ENCODE data around the gene AP2B1. TPM values are rescaled to one million over a fixed set of nuclear protein-coding genes. Genes with fewer than 3 reads are reported as not detected.

Gene AP2B1
- total RNA-seq, 1 donor from 2014 or later: 187 TPM

DNA sequence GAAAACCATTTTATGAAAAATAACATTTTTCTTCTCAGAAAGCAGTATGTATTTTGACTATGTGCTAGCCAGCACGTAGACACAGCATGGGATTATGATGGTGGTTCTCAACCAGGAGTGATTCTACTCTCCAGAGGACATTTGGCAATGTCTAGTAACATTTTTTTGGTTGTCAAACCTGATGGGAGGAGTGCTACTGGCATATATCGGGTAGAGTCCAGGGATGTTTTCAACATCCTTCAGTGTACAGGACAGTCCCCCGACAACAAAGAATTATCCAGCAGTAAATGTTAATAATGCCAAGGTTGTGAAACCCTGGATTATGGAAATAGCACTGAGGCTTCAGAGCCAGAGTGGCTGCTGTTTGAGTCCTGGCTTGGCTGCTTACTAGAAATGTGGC is 27.7 kb downstream of the AP2B1 start:
- peaks cover 4% of the 10 kb centered on the region for H3K4me1 Mint-ChIP-seq (ENCODE audit: low read depth)
- DNase-seq (ENCODE audit: low spot score): no peak
- no peak overlapping the region for H3K4me3 Mint-ChIP-seq (ENCODE audit: unreplicated experiment)
- no peaks in the 10 kb centered on the region for H3K27me3 Mint-ChIP-seq (ENCODE audit: low read depth)
- H3K36me3 Mint-ChIP-seq (ENCODE audit: low read depth): peaks cover 4% of the 10 kb centered on the region
- H3K27ac Mint-ChIP-seq (ENCODE audit: unreplicated experiment): no peak overlapping the region
- H3K9me3 Mint-ChIP-seq (ENCODE audit: low read depth): no peaks in the 10 kb centered on the region
- TF ChIP-seq, protein P1, sequence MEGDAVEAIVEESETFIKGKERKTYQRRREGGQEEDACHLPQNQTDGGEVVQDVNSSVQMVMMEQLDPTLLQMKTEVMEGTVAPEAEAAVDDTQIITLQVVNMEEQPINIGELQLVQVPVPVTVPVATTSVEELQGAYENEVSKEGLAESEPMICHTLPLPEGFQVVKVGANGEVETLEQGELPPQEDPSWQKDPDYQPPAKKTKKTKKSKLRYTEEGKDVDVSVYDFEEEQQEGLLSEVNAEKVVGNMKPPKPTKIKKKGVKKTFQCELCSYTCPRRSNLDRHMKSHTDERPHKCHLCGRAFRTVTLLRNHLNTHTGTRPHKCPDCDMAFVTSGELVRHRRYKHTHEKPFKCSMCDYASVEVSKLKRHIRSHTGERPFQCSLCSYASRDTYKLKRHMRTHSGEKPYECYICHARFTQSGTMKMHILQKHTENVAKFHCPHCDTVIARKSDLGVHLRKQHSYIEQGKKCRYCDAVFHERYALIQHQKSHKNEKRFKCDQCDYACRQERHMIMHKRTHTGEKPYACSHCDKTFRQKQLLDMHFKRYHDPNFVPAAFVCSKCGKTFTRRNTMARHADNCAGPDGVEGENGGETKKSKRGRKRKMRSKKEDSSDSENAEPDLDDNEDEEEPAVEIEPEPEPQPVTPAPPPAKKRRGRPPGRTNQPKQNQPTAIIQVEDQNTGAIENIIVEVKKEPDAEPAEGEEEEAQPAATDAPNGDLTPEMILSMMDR (IDR thresholded peaks at IDR 0.05): no peak

DNA sequence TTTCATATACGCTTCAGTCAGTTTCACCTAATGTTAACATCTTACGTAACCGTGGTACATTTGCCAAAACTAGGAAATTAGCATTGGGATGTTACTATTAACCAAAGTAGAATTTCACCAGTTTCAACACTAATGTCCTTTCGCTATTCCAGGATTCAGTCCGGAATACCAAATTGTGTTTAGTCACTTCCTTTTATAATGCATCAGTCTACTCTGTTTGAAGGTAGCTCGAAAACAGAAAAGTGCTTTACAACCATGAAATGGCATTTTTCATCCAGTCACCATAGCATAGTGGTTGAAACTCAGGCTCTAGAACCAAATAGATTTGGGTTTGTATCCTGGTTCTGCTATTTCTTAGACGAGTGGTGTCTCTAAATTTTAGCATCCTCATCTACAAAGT is 29.4 kb downstream of the AP2B1 start:
- no peaks in the 10 kb centered on the region for H3K9me3 Mint-ChIP-seq (ENCODE audit: low read depth)
- no peak overlapping the region for H3K27ac Mint-ChIP-seq (ENCODE audit: unreplicated experiment)
- no peaks in the 10 kb centered on the region for H3K27me3 Mint-ChIP-seq (ENCODE audit: low read depth)
- TF ChIP-seq, protein P1 (IDR thresholded peaks at IDR 0.05): no peak
- no peak for DNase-seq (ENCODE audit: low spot score)
- H3K4me1 Mint-ChIP-seq (ENCODE audit: low read depth): peaks cover 7% of the 10 kb centered on the region
- no peak overlapping the region for H3K4me3 Mint-ChIP-seq (ENCODE audit: unreplicated experiment)
- no peaks in the 10 kb centered on the region for H3K36me3 Mint-ChIP-seq (ENCODE audit: low read depth)

DNA sequence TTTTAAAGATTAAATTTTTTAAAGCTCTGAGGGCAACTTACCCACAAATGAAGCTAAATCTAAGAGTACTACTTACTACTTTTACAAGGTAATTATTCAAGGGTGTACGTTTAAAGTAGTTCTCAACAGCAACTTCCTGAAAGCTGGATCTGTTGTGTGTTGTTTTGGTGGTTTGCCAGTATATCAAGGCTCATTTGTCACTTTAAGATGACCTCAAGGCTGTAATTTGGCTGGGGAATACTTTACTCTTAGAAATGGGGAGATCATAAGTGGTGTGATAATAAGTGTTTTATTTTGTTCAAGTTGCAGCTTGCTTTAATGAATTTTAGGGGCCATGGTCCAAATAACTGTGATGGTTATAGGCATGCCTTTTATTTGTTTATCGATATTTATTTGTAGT is 30.4 kb downstream of the AP2B1 start:
- DNase-seq (ENCODE audit: low spot score): no peak
- H3K27me3 Mint-ChIP-seq (ENCODE audit: low read depth): no peaks in the 10 kb centered on the region
- TF ChIP-seq, protein P1 (IDR thresholded peaks at IDR 0.05): no peak
- no peak overlapping the region for H3K27ac Mint-ChIP-seq (ENCODE audit: unreplicated experiment)
- H3K36me3 Mint-ChIP-seq (ENCODE audit: low read depth): no peaks in the 10 kb centered on the region
- H3K4me1 Mint-ChIP-seq (ENCODE audit: low read depth): peaks cover 7% of the 10 kb centered on the region
- no peaks in the 10 kb centered on the region for H3K9me3 Mint-ChIP-seq (ENCODE audit: low read depth)
- no peak overlapping the region for H3K4me3 Mint-ChIP-seq (ENCODE audit: unreplicated experiment)

DNA sequence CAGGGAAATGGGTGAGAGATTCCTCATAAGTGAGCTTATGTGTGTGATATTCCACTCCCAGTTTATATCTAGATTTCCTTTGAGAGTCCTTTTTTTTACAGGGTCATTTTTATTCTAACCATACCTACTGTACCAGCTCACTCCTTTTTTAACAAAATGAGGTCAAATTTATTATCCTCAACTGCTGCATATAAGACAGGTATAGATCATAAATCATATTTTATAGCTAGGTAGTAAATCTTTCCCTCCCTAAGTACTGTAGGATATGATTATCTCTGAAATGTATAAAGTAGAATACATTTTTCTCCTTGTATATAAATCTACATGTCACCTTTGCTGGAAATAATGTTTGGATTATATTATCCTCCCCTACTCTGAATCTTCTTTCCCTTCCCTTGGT is 31.5 kb downstream of the AP2B1 start:
- H3K27me3 Mint-ChIP-seq (ENCODE audit: low read depth): no peaks in the 10 kb centered on the region
- H3K9me3 Mint-ChIP-seq (ENCODE audit: low read depth): no peaks in the 10 kb centered on the region
- DNase-seq (ENCODE audit: low spot score): no peak
- H3K4me3 Mint-ChIP-seq (ENCODE audit: unreplicated experiment): no peak overlapping the region
- TF ChIP-seq, protein P1 (IDR thresholded peaks at IDR 0.05): no peak
- H3K4me1 Mint-ChIP-seq (ENCODE audit: low read depth): peaks cover 7% of the 10 kb centered on the region
- no peak overlapping the region for H3K27ac Mint-ChIP-seq (ENCODE audit: unreplicated experiment)
- no peaks in the 10 kb centered on the region for H3K36me3 Mint-ChIP-seq (ENCODE audit: low read depth)

DNA sequence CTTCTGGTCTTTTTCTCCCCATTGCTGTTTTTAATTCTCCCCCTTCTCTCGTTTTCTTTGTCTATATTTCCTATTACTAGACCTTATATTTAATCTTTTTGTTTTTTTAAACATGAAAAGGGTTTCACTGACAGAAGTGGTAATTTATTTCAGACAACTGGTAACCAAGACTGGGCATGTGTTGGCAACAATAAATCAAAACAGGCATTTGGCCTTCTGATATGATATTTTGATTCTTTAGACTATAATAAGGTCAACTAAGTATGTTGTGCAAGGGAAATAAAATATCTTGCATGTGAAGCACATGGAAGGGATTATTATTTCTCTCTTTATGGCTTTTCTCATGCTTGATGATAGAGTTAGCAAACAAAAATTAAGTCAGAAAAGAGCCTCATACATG is 34.6 kb downstream of the AP2B1 start:
- H3K27ac Mint-ChIP-seq (ENCODE audit: unreplicated experiment): no peak overlapping the region
- TF ChIP-seq, protein P1 (IDR thresholded peaks at IDR 0.05): no peak

More for the DNA sequence above, 34.6 kb downstream of the AP2B1 start:
- peaks cover 9% of the 10 kb centered on the region for H3K36me3 Mint-ChIP-seq (ENCODE audit: low read depth)
- H3K27me3 Mint-ChIP-seq (ENCODE audit: low read depth): no peaks in the 10 kb centered on the region
- H3K4me3 Mint-ChIP-seq (ENCODE audit: unreplicated experiment): no peak overlapping the region
- DNase-seq (ENCODE audit: low spot score): no peak
- H3K9me3 Mint-ChIP-seq (ENCODE audit: low read depth): no peaks in the 10 kb centered on the region
- peaks cover 3% of the 10 kb centered on the region for H3K4me1 Mint-ChIP-seq (ENCODE audit: low read depth)
